GM21529 (cell line): ENCODE measurements around the gene CYP3A4.
"Not testable (repeated sequence)": the region's sequence is repeated elsewhere in the genome, so short reads cannot be mapped to it uniquely, and the experiment has no call there.

Experiments used
- ATAC-seq: cut with Tn5 transposase; IDR thresholded peaks from one replicate; pipeline ENCODE4 v1.9.1; 2021; ENCODE audit not compliant: unreplicated experiment

CYP3A4 gene

GRCh38 chr7:99730238-99730810, 53.7 kb downstream of the CYP3A4 start:
- no peak for ATAC-seq

GRCh38 chr7:99729486-99730237, 54.3 kb downstream of the CYP3A4 start:
- no peak for ATAC-seq

GRCh38 chr7:99728615-99729014, 55.4 kb downstream of the CYP3A4 start:
- no peak for ATAC-seq

DNA sequence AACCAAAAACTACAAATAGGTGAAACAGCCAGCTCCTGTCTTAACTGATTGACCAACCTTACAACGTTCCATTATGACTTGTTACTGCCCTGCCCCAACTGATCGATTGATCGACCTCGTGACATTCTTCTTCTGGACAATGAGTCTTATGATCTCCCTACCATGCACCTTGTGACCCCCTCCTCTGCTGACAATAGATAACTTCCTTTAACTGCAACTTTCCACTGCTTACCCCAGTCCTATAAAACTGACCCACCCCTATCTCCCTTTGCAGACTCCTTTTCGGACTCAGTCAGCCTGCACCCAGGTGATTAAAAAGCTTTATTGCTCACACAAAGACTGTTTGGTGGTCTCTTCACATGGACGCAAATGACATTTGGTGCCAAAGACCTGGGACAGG, 60.8 kb downstream of the CYP3A4 start:
- ATAC-seq, result not testable (repeated sequence)

- ATAC-seq, result no peak
Observed at GRCh38 chr7:99720800-99721595, 63.0 kb downstream of the CYP3A4 start.

GRCh38 chr7:99719996-99720769, 63.8 kb downstream of the CYP3A4 start:
- no peak for ATAC-seq

DNA sequence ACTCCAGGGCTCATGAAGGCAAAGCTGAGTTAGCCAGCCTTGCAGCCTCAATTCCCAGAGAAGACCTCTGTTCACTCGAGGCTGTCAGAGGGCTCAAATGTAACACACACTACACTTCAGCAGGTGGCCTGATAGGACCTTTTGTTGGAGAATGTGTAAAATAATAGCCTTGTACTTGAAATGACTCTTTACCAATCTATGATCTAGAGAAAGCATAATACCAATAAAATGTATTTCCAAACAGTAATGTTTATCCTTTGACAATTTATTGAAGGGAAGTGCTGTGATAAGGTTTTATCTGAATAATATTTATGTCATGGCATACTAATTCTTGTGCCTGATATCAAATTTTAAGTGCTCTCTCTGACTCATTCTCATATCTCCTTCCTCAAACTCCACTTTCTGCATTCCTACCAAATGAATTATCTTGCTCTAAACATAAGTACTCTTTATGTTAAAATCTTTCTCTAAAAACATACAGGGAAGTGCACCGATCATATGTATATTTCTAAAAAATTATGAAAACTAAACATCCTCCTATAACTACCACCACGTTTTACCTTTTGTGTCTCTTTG, 69.9 kb downstream of the CYP3A4 start:
- no peak for ATAC-seq

DNA sequence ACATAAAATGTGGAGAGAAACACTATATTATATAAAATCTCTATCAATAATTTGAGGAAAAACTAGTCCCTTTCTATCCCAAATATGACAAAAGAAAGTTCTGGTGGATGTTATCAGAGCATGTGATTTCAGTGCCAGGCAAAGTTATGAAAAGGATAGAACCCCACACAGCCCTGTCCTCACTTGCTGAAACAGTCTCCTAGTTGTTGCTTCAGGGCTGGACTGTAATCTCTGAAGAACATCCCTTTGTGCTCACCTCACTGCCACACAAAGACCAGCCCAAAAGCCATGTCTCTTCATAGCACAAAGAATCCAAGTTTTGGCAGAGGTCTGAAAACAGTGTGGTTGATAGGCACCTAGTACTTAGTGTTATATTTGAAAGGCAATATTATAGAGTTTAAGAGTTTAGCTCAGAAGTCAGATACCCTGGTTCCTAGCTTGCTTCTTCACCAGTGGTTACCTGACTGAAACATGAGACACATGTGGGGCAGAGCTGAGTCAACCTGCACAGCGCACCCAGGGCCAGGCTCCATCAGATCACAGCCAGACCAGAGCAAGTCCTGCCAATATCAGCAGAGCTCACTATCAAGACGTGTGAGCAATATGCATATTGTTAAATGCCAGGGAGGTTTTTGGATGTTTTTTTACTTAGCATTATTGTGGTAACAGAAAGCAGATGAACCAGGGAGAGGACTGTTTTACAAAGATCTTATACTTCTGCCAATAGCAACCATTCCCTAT, 74.0 kb downstream of the CYP3A4 start:
- no peak for ATAC-seq

GRCh38 chr7:99709260-99709659, 74.7 kb downstream of the CYP3A4 start:
- no peak for ATAC-seq

GRCh38 chr7:99707096-99707495, 76.9 kb downstream of the CYP3A4 start:
- no peak for ATAC-seq
